Testis (tissue), 3 donors: ENCODE results near the gene CORO2B. TPM values are rescaled to one million over a fixed set of nuclear protein-coding genes. Genes with fewer than 3 reads are reported as not detected.

ENCODE experiments used
- DNase-seq: peaks from one replicate; pipeline ENCODE4 v3.0.0-alpha.2; 2019
- H3K27ac ChIP-seq, 2 donors: fragments of 200-600 bp; sonication (generic); one replicate each; pipeline ENCODE4 v1.5.1; 2019
- H3K27me3 ChIP-seq: fragments of 200-600 bp; sonication (generic); one replicate; pipeline ENCODE4 v1.5.1; 2019
- H3K36me3 ChIP-seq: fragments of 200-600 bp; sonication (generic); one replicate; pipeline ENCODE4 v1.5.1; 2017; ENCODE audit warnings: low read depth; ENCODE audit errors: missing control alignments
- H3K4me1 ChIP-seq: fragments of 200-600 bp; sonication (generic); one replicate; pipeline ENCODE4 v1.5.1; 2019
- H3K4me3 ChIP-seq, 2 donors: fragments of 200-600 bp; sonication (generic); one replicate each; pipeline ENCODE4 v1.5.1; 2017 to 2019
- H3K9me3 ChIP-seq: fragments of 200-600 bp; sonication (generic); one replicate; pipeline ENCODE4 v1.5.1; 2017
- CTCF ChIP-seq, 3 experiments: fragments of 450-650 bp in 2 of 3; fragments of 200-600 bp in 1 of 3; sonication (generic) in 1 of 3; IDR thresholded peaks; one replicate each; pipeline ENCODE4 v1.5.1; 2016 to 2019; ENCODE audit warnings: antibody characterized with exemption in 3 of 3, mild to moderate bottlenecking in 2 of 3, moderate library complexity in 1 of 3
- POLR2A ChIP-seq: fragments of 450-650 bp; IDR thresholded peaks from one replicate; pipeline ENCODE4 v1.6.1; 2017; ENCODE audit warnings: antibody characterized with exemption, mild to moderate bottlenecking, moderate library complexity
- WGBS, 2 donors: methylation state at CpG; one replicate each; pipeline ENCODE4 v1.1.5; 2018; 5-methylcytosine and 5-hydroxymethylcytosine counted together
- intact Hi-C: fragments of 100-400 bp; cut with DNase I; formaldehyde crosslinking; loops from one replicate; pipeline ENCODE4 v1.15.1; 2023; ENCODE audit warnings: low total_unique reads
- polyA plus RNA-seq: library from polyadenylated mRNA; stranded (reverse); fragments of 350-450 nt; fragmentation: Illumina TruSeq; extraction: RNeasy Lipid Tissue Mini Kit (QIAGEN cat#74804); gene quantifications from one replicate; pipeline ENCODE4 v1.2.3, GENCODE V29; 2014; ENCODE audit warnings: low read depth, low replicate concordance; ENCODE audit not compliant: insufficient read depth
- total RNA-seq, 2 donors: library from RNA; depleted of rRNA; stranded (reverse); fragments of >200 nt; gene quantifications; one replicate each; pipeline ENCODE4 v1.2.3, GENCODE V29; 2016

Gene CORO2B
- total and polyA plus RNA-seq, 3 donors from 2014 or later: 1.4 to 4.3 (median 2.2) TPM

- Histone ChIP-seq H3K36me3 (no peaks in the 10 kb centered on the region), H3K27ac (no peak overlapping the region), H3K4me1 (peaks cover 15% of the 10 kb centered on the region), H3K27me3 (no peaks in the 10 kb centered on the region), H3K4me3 (no peak overlapping the region), H3K9me3 (no peaks in the 10 kb centered on the region)
- DNase-seq: peak; percentile 83
- intact Hi-C loops: no loop called here
- WGBS, 2 donors: 53 to 54% methylated on average over 8 of the region's 8 CpGs
- TF ChIP-seq CTCF (IDR thresholded peaks at IDR 0.05) (no peak), POLR2A (no peak)
Measured at GRCh38 chr15:68608206-68608843, 29.5 kb downstream of the CORO2B start.

- TF ChIP-seq POLR2A: no peak
- TF ChIP-seq CTCF (IDR thresholded peaks at IDR 0.05): no peak
- H3K4me1 ChIP-seq: peaks cover 15% of the 10 kb centered on the region
- no peaks in the 10 kb centered on the region for H3K36me3 ChIP-seq
- intact Hi-C loops: no loop called here
- no peaks in the 10 kb centered on the region for H3K27me3 ChIP-seq
- no peaks in the 10 kb centered on the region for H3K9me3 ChIP-seq
- no peak overlapping the region for H3K27ac ChIP-seq
- H3K4me3 ChIP-seq: no peak overlapping the region
- 72 to 77% methylated on average over 4 of the region's 4 CpGs for WGBS, 2 donors
- no peak for DNase-seq
Measured at GRCh38 chr15:68608844-68609232, 30.0 kb downstream of the CORO2B start.

GRCh38 chr15:68609629-68610028 lies 30.8 kb downstream of the CORO2B start:
- 66 to 73% methylated on average over 7 of the region's 7 CpGs for WGBS, 2 donors
- Histone ChIP-seq H3K9me3 (no peaks in the 10 kb centered on the region), H3K27me3 (no peaks in the 10 kb centered on the region), H3K4me1 (peaks cover 21% of the 10 kb centered on the region), H3K4me3 (no peak overlapping the region), H3K36me3 (no peaks in the 10 kb centered on the region), H3K27ac (no peak overlapping the region)
- TF ChIP-seq POLR2A: no peak
- TF ChIP-seq CTCF (IDR thresholded peaks at IDR 0.05): no peak
- intact Hi-C loops: no loop called here
- DNase-seq: peak; percentile 63

GRCh38 chr15:68610825-68611224 lies 32.0 kb downstream of the CORO2B start:
- Histone ChIP-seq H3K4me3 (no peak overlapping the region), H3K9me3 (no peaks in the 10 kb centered on the region), H3K27me3 (no peaks in the 10 kb centered on the region), H3K4me1 (peaks cover 24% of the 10 kb centered on the region), H3K36me3 (no peaks in the 10 kb centered on the region), H3K27ac (no peak overlapping the region)
- WGBS, 2 donors: 60 to 62% methylated on average over 8 of the region's 8 CpGs
- TF ChIP-seq CTCF (IDR thresholded peaks at IDR 0.05): no peak
- TF ChIP-seq POLR2A: no peak
- no peak for DNase-seq
- intact Hi-C loops: no loop called here

GRCh38 chr15:68612503-68612902 lies 33.7 kb downstream of the CORO2B start:
- Histone ChIP-seq H3K4me1 (peaks cover 24% of the 10 kb centered on the region), H3K27me3 (no peaks in the 10 kb centered on the region), H3K9me3 (no peaks in the 10 kb centered on the region), H3K27ac (no peak overlapping the region), H3K36me3 (no peaks in the 10 kb centered on the region), H3K4me3 (no peak overlapping the region)
- no peak for DNase-seq
- TF ChIP-seq CTCF (IDR thresholded peaks at IDR 0.05): no peak
- TF ChIP-seq POLR2A: no peak
- WGBS, 2 donors: 90 to 98% methylated on average over 3 of the region's 3 CpGs
- intact Hi-C loops: no loop called here
